Measurements from ENCODE around the gene PCDHA1. TPM values are rescaled to one million over a fixed set of nuclear protein-coding genes. Genes with fewer than 3 reads are reported as not detected.

Gene PCDHA1
- total and polyA plus RNA-seq, 2 of the 13 experiments (the other 11 are each of a cell fraction or from before 2014, with no cell fraction given) = not detected

DNA sequence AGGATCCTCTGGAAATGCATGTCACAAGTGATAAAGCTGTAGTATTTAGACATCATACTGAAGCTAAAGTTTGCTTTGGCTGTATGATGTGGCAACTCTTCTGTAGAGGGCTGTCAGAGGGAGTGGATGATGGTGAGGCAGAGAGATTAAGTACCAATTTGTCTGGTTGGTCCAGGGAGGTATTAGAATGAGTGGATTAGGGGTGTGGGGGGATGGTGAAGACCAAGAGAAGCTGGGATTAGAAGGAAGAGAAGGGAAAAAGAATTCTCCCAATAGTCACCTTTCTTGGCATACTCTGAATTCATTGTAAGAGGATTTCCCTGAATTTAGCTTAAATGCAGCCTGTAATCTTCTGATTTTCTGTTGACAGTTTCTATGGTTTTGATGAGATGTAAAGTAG is 183.9 kb downstream of the PCDHA1 start:
- Histone ChIP-seq H3K4me1 (ENCODE audit: insufficient read depth, low read length) (no peaks in the 10 kb centered on the region), H3K4me2 (ENCODE audit: low read depth, low read length) (no peak overlapping the region), H4K20me1 (ENCODE audit: insufficient read depth, low read length) (no peaks in the 10 kb centered on the region), H3K36me3 (replicated peaks in 1 of 2; ENCODE audit: control insufficient read depth in 1 of 2, insufficient read depth in 2 of 2, low read length in 2 of 2) (no peaks in the 10 kb centered on the region), H3K9ac (ENCODE audit: insufficient read depth, low read depth, low read length) (no peak overlapping the region), H3K79me2 (ENCODE audit: insufficient read depth, low read length) (no peaks in the 10 kb centered on the region), H3K27ac (ENCODE audit: extremely low read length, insufficient read depth, low read length) (no peak overlapping the region), H3K9me3 (ENCODE audit: low read length) (no peaks in the 10 kb centered on the region), H3K4me3 (replicated peaks in 1 of 3; ENCODE audit: insufficient read depth in 1 of 3, low read depth in 2 of 3, low read length in 3 of 3) (no peak overlapping the region), H3K27me3 (ENCODE audit: control insufficient read depth in 1 of 2, insufficient read depth in 2 of 2, low read length in 2 of 2) (peaks cover 0 to 15% of the 10 kb centered on the region in 2 experiments; a peak in 3 of 5 replicates), H2AFZ (ENCODE audit: low read length) (no peak overlapping the region)
- DNase-seq (ENCODE audit: low spot score) (no peak), FAIRE-seq (no peak), ATAC-seq (no peak)
- BruUV-seq (replicated peaks) = no TSS peak
- ChIA-PET POLR2A (no interaction called here), CTCF (ENCODE audit: low intra/inter-chr PET ratio, low total read pairs) (no interaction called here)
- intact Hi-C loops (cut with micrococcal nuclease; ENCODE audit: unreplicated experiment) (no loop called here), in situ Hi-C loops (cut with HindIII; ENCODE audit: extremely low pct_ligation_motif_present, low pct_unique_long_range_greater_than_20kb) (no loop called here)
- TF ChIP-seq ZFP36 (IDR thresholded peaks at IDR 0.05; ENCODE audit: borderline replicate concordance, low read depth, low read length, partially characterized antibody) (no peak), ZNF879 (CRISPR knock-in tag; IDR thresholded peaks at IDR 0.05) (no peak), GATA4 (IDR thresholded peaks at IDR 0.05; ENCODE audit: borderline replicate concordance, low read depth) (no peak), TBL1XR1 (IDR thresholded peaks at IDR 0.05; ENCODE audit: borderline replicate concordance, low read length, partially characterized antibody) (no peak), ZNF260 (CRISPR knock-in tag; IDR thresholded peaks at IDR 0.05; ENCODE audit: borderline replicate concordance, low read depth) (no peak), ZFAT (CRISPR knock-in tag; conservative IDR thresholded peaks at IDR 0.05) (no peak), PRMT3 (CRISPR knock-in tag; IDR thresholded peaks at IDR 0.05; ENCODE audit: borderline replicate concordance, low read depth) (no peak), ZNF441 (CRISPR knock-in tag; IDR thresholded peaks at IDR 0.05; ENCODE audit: borderline replicate concordance) (no peak), ZNF274 (CRISPR knock-in tag; IDR thresholded peaks at IDR 0.05) (no peak), ZNF501 (CRISPR knock-in tag; IDR thresholded peaks at IDR 0.05) (no peak), IRF2 (CRISPR knock-in tag; IDR thresholded peaks at IDR 0.05) (no peak)
- TF ChIP-seq, protein P1, sequence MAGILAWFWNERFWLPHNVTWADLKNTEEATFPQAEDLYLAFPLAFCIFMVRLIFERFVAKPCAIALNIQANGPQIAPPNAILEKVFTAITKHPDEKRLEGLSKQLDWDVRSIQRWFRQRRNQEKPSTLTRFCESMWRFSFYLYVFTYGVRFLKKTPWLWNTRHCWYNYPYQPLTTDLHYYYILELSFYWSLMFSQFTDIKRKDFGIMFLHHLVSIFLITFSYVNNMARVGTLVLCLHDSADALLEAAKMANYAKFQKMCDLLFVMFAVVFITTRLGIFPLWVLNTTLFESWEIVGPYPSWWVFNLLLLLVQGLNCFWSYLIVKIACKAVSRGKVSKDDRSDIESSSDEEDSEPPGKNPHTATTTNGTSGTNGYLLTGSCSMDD (CRISPR knock-in tag; IDR thresholded peaks at IDR 0.05) = no peak
- TF ChIP-seq, protein P2, sequence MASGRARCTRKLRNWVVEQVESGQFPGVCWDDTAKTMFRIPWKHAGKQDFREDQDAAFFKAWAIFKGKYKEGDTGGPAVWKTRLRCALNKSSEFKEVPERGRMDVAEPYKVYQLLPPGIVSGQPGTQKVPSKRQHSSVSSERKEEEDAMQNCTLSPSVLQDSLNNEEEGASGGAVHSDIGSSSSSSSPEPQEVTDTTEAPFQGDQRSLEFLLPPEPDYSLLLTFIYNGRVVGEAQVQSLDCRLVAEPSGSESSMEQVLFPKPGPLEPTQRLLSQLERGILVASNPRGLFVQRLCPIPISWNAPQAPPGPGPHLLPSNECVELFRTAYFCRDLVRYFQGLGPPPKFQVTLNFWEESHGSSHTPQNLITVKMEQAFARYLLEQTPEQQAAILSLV (CRISPR knock-in tag; IDR thresholded peaks at IDR 0.05; ENCODE audit: borderline replicate concordance) = no peak
- TF ChIP-seq, protein P3, sequence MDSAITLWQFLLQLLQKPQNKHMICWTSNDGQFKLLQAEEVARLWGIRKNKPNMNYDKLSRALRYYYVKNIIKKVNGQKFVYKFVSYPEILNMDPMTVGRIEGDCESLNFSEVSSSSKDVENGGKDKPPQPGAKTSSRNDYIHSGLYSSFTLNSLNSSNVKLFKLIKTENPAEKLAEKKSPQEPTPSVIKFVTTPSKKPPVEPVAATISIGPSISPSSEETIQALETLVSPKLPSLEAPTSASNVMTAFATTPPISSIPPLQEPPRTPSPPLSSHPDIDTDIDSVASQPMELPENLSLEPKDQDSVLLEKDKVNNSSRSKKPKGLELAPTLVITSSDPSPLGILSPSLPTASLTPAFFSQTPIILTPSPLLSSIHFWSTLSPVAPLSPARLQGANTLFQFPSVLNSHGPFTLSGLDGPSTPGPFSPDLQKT (CRISPR knock-in tag; IDR thresholded peaks at IDR 0.05; ENCODE audit: borderline replicate concordance) = no peak
- TF ChIP-seq, protein P4, sequence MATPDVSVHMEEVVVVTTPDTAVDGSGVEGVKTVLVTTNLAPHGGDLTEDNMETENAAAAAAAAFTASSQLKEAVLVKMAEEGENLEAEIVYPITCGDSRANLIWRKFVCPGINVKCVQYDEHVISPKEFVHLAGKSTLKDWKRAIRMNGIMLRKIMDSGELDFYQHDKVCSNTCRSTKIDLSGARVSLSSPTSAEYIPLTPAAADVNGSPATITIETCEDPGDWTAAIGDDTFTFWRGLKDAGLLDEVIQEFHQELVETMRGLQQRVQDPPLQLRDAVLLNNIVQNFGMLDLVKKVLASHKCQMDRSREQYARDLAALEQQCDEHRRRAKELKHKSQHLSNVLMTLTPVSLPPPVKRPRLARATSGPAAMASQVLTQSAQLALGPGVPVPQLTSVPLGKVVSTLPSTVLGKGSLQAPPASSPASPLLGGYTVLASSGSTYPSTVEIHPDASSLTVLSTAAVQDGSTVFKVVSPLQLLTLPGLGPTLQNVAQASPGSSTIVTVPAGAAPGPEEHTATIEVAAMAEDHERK (CRISPR knock-in tag; IDR thresholded peaks at IDR 0.05; ENCODE audit: low read depth) = no peak
- TF ChIP-seq, protein P5, sequence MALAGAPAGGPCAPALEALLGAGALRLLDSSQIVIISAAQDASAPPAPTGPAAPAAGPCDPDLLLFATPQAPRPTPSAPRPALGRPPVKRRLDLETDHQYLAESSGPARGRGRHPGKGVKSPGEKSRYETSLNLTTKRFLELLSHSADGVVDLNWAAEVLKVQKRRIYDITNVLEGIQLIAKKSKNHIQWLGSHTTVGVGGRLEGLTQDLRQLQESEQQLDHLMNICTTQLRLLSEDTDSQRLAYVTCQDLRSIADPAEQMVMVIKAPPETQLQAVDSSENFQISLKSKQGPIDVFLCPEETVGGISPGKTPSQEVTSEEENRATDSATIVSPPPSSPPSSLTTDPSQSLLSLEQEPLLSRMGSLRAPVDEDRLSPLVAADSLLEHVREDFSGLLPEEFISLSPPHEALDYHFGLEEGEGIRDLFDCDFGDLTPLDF (CRISPR knock-in tag; IDR thresholded peaks at IDR 0.05) = no peak
- TF ChIP-seq, protein P6, sequence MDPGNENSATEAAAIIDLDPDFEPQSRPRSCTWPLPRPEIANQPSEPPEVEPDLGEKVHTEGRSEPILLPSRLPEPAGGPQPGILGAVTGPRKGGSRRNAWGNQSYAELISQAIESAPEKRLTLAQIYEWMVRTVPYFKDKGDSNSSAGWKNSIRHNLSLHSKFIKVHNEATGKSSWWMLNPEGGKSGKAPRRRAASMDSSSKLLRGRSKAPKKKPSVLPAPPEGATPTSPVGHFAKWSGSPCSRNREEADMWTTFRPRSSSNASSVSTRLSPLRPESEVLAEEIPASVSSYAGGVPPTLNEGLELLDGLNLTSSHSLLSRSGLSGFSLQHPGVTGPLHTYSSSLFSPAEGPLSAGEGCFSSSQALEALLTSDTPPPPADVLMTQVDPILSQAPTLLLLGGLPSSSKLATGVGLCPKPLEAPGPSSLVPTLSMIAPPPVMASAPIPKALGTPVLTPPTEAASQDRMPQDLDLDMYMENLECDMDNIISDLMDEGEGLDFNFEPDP (CRISPR knock-in tag; conservative IDR thresholded peaks at IDR 0.05) = no peak
